OCI-LY3 (cell line): ENCODE results near the gene MAPKAPK2.
A peak's percentile ranks its signal among the peaks of the same experiment; 100 is the strongest.

Experiments
- CTCF ChIP-seq: fragments of 200-600, 300-600 bp; sonication (generic); IDR thresholded peaks from 2 replicates; pipeline ENCODE4 v1.5.1; 2014; ENCODE audit warnings: antibody characterized with exemption, low read length, low read depth
- EZH2phosphoT487 ChIP-seq: fragments of 200-600 bp; shearing (Covaris generic); IDR thresholded peaks from 2 replicates; pipeline ENCODE4 v1.6.1; 2018; ENCODE audit warnings: antibody characterized with exemption, mixed run types, low read depth

DNA sequence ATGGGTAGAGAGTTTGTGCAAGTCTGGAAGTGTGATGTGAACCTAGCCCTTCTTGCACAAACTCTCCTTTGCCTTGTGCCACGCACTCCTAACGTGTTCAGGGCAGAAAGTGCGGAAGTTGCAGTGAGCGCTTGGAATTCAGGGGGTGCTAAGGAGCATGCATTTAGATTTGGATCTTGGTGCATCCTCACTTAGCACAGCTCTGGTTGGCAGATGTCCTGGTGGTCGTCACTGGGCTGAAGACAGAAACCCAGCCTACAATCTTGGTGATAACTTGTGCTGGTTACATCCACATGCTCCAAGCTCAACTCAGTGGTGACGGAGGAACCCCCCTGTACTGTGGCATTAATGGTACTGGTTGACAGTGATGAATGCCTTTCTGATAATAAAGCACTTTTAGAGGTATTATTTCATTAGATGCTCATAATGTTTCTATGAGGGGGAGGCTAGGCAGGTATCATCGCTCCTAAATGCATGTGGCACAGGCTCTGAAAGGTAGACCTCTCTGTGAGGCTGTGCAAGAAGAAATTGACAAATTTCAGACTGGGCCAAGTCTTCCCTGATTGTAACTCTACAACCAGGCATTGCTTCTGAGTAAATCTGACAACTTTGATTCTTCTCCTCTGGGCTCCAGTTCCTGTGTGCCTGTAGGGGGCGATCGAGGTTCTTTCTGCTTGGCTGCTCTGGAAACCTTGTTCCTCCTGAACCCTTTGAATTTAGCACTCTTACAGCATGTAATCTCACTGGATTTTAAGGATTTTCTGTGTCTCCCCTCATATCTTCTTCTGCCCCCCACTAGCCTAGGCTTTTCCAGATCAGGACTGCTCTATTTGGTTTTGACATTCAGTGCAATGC is 40.6 kb downstream of the MAPKAPK2 start:
- TF ChIP-seq CTCF, result peak; percentile 87
- TF ChIP-seq EZH2phosphoT487, result no peak
